ENCODE results near the gene ARCN1. TPM values are rescaled to one million over a fixed set of nuclear protein-coding genes. Genes with fewer than 3 reads are reported as not detected.

The ARCN1 gene
- total RNA-seq, 1 donor from 2014 or later, result 88.7 TPM

DNA sequence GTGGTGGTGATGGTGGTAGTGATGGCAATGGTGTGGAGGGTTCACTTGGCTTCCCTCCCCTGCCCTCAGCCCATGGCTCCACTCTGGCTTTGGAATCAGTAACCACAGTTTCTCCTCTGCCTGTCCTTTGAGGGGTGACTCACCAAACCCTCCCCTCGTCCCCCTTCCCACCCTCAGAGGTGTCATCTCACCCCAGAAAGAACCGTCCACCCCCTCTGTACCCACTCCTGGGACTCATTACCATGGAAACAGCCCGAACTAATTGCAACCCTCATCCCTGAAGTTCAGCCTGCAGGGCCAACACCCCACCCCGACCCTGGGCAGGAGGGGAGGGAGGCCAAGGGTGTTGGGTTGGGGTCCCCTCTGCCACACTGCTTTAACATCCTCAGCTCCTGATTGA lies 61.8 kb downstream of the ARCN1 start:
- TF ChIP-seq, protein P1, sequence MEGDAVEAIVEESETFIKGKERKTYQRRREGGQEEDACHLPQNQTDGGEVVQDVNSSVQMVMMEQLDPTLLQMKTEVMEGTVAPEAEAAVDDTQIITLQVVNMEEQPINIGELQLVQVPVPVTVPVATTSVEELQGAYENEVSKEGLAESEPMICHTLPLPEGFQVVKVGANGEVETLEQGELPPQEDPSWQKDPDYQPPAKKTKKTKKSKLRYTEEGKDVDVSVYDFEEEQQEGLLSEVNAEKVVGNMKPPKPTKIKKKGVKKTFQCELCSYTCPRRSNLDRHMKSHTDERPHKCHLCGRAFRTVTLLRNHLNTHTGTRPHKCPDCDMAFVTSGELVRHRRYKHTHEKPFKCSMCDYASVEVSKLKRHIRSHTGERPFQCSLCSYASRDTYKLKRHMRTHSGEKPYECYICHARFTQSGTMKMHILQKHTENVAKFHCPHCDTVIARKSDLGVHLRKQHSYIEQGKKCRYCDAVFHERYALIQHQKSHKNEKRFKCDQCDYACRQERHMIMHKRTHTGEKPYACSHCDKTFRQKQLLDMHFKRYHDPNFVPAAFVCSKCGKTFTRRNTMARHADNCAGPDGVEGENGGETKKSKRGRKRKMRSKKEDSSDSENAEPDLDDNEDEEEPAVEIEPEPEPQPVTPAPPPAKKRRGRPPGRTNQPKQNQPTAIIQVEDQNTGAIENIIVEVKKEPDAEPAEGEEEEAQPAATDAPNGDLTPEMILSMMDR (conservative IDR thresholded peaks at IDR 0.05; ENCODE audit: low read depth, low read length), result no peak
- no peak overlapping the region for H3K4me3 ChIP-seq (ENCODE audit: low read depth, low read length)
- DNase-seq (ENCODE audit: low read depth), result no peak

DNA sequence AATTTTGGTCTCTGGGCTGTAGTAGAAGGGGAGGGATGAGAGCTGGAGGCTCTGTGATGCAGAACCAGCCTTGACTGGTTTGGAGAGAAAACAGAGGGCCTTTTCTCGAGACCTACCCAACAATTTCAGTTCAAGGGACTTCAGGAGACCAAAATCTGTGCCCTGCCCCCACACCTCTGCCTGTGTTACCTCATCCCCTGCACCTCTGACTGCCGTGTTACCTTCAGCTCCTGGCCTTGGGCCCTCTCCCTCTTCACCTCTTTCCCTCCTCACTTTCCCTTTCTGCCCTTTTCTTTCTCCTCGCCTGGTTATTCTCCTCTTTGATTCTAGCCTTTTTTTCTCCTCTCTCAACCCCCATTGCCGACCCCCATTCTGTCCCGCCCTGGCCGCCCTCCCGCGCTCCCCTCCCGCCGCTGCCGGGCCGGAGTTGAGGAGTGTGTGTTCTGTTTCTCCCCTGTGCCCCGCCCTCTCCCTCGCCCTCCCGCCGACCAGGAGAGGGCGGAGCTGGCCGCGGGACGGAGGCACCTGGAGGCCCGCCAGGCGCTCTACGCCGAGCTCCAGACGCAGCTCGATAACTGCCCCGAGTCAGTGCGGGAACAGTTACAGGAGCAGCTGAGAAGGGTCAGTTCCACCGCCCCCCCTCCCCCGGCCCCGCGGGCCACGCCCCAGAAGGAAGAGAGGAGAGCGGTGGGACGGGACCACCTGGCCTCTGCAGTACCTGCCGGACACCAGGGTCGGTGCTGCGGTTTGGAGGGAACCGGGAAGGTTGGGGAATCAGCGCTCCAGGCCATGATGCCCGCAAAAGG lies 62.4 kb downstream of the ARCN1 start:
- H3K4me3 ChIP-seq (ENCODE audit: low read depth, low read length), result no peak overlapping the region
- DNase-seq (ENCODE audit: low read depth), result no peak
- TF ChIP-seq, protein P1 (conservative IDR thresholded peaks at IDR 0.05; ENCODE audit: low read depth, low read length), result no peak

DNA sequence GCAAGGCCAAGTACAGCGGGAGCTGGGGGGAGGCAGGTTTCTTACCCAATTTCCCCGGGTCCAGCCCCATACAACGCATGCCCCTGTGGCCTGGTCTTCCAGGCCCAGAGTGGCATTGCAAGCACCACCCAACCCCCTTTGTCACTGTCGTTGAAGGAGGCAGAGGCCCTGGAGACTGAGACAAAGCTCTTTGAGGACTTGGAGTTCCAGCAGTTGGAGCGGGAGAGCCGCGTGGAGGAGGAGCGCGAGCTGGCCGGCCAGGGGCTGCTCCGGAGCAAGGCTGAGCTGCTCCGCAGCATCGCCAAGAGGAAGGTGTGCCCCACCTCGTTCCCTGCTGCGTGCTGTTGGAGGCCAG lies 63.0 kb downstream of the ARCN1 start:
- TF ChIP-seq, protein P1 (conservative IDR thresholded peaks at IDR 0.05; ENCODE audit: low read depth, low read length), result no peak
- no peak for DNase-seq (ENCODE audit: low read depth)
- H3K4me3 ChIP-seq (ENCODE audit: low read depth, low read length), result no peak overlapping the region

DNA sequence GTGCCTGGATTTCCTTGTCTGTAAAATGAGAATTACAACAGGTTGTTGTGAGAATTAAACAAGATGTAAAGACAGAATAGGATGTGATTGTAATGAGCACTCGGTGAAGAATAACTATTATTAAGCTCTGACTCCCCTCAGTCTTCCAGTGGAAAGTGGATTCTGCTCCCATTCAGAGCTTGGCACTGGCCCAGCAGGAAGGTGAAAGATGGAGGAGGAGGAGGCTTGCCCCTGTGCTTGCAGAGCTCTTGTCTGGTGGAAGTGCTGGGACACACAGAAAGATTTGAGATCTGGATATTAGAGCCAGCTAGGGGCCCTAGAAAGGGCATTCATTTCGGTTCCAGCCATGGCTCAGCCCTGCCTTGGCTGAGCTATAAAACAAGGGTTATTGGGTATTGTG lies 63.4 kb downstream of the ARCN1 start:
- H3K4me3 ChIP-seq (ENCODE audit: low read depth, low read length), result no peak overlapping the region
- TF ChIP-seq, protein P1 (conservative IDR thresholded peaks at IDR 0.05; ENCODE audit: low read depth, low read length), result no peak
- DNase-seq (ENCODE audit: low read depth), result no peak

DNA sequence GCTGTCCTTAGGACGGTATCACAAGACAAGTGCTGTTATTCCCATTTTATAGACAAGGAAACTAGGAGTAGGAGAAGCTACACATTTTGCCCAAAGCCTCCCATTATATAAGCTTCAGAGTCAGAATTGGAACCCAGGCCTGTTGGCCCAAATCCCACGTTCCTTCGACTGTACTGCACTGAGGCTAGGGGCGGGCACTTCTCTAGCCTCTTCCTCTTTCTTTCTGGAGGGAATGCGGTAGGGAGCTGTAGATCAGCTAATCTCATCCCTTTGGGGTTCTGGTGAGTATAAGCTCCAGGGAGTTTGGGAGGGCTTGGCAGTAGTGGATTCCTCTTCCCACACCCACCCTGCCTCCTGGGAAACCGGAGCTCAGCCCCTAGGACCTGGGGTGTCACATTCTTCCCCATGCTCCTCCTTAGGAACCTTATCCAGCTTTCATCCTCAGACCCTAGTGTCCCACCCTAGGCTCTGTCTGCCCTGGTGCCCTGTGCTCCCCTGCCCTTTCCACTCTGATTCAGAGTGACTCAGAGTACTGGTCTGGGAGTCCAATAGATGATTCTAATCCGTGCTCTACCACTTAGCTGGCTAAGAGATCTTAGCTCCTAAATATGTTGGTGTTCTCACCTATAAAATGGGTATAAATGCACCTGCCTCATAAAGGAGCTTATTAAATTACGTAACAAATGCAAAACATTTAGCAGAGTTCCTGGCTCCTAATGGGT lies 64.5 kb downstream of the ARCN1 start:
- TF ChIP-seq, protein P1 (conservative IDR thresholded peaks at IDR 0.05; ENCODE audit: low read depth, low read length), result no peak
- H3K4me3 ChIP-seq (ENCODE audit: low read depth, low read length), result no peak overlapping the region
- DNase-seq (ENCODE audit: low read depth), result no peak

DNA sequence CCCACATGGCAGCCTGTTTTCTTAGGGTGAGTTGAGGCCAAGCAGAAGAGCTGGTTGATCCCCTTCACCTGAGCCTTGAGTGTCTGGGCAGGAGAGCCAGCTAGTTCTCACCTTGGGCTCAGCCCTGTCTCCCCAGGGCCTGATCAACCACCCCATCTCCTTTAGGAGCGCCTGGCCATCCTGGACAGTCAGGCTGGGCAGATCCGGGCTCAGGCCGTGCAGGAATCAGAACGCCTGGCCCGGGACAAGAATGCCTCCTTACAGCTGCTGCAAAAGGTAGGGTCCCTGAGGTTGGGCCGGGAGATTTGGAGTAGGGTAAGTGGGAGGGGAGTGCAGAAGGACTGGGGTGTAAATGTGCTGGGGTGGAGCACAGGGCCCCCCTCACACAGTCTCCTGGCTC lies 66.5 kb downstream of the ARCN1 start:
- H3K4me3 ChIP-seq (ENCODE audit: low read depth, low read length), result no peak overlapping the region
- TF ChIP-seq, protein P1 (conservative IDR thresholded peaks at IDR 0.05; ENCODE audit: low read depth, low read length), result no peak
- no peak for DNase-seq (ENCODE audit: low read depth)

Data from epithelial cell of proximal tubule (primary cell).